ENCODE results near the gene TTC17. TPM values are rescaled to one million over a fixed set of nuclear protein-coding genes. Genes with fewer than 3 reads are reported as not detected.

Gene TTC17
- total and polyA plus RNA-seq, 9 of the 15 experiments (the other 6 are each of a cell fraction or from before 2014, with no cell fraction given) = 19.7 to 99.1 (median 53.3) TPM

GRCh38 chr11:43393765-43394355, 35.1 kb downstream of the TTC17 start (continued):
- TF ChIP-seq NKRF (IDR thresholded peaks at IDR 0.05; ENCODE audit: borderline replicate concordance) (no peak), PML (IDR thresholded peaks at IDR 0.05; ENCODE audit: low read length) (peak; percentile 52; the same call in 1 of the 2 replicates), KDM1A (IDR thresholded peaks at IDR 0.05) (peak; percentile 70 to 74; a peak in 3 of 4 replicates), ZNF263 (CRISPR knock-in tag; IDR thresholded peaks at IDR 0.05; ENCODE audit: borderline replicate concordance) (no peak), ADNP (tag; IDR thresholded peaks at IDR 0.05) (peak; percentile 59; the same call in 1 of the 2 replicates), ZNF589 (CRISPR knock-in tag; IDR thresholded peaks at IDR 0.05; ENCODE audit: low read depth) (peak; percentile 83; the same call in 1 of the 2 replicates), L3MBTL2 (IDR thresholded peaks at IDR 0.05) (peak; percentile 51; the same call in 1 of the 2 replicates), EP400 (IDR thresholded peaks at IDR 0.05) (0 out of 2 replicates have a peak, but pooled peaks have one; percentile 13), SMAD4 (CRISPR knock-in tag; conservative IDR thresholded peaks at IDR 0.05) (peak; percentile 53; the same call in 1 of the 2 replicates)
- TF ChIP-seq, protein P1, sequence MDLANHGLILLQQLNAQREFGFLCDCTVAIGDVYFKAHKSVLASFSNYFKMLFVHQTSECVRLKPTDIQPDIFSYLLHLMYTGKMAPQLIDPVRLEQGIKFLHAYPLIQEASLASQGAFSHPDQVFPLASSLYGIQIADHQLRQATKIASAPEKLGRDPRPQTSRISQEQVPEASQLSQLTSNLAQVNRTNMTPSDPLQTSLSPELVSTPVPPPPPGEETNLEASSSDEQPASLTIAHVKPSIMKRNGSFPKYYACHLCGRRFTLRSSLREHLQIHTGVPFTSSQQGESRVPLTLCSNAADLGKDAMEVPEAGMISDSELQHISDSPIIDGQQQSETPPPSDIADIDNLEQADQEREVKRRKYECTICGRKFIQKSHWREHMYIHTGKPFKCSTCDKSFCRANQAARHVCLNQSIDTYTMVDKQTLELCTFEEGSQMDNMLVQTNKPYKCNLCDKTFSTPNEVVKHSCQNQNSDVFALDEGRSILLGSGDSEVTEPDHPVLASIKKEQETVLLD (IDR thresholded peaks at IDR 0.05) = no peak
- TF ChIP-seq, protein P2, sequence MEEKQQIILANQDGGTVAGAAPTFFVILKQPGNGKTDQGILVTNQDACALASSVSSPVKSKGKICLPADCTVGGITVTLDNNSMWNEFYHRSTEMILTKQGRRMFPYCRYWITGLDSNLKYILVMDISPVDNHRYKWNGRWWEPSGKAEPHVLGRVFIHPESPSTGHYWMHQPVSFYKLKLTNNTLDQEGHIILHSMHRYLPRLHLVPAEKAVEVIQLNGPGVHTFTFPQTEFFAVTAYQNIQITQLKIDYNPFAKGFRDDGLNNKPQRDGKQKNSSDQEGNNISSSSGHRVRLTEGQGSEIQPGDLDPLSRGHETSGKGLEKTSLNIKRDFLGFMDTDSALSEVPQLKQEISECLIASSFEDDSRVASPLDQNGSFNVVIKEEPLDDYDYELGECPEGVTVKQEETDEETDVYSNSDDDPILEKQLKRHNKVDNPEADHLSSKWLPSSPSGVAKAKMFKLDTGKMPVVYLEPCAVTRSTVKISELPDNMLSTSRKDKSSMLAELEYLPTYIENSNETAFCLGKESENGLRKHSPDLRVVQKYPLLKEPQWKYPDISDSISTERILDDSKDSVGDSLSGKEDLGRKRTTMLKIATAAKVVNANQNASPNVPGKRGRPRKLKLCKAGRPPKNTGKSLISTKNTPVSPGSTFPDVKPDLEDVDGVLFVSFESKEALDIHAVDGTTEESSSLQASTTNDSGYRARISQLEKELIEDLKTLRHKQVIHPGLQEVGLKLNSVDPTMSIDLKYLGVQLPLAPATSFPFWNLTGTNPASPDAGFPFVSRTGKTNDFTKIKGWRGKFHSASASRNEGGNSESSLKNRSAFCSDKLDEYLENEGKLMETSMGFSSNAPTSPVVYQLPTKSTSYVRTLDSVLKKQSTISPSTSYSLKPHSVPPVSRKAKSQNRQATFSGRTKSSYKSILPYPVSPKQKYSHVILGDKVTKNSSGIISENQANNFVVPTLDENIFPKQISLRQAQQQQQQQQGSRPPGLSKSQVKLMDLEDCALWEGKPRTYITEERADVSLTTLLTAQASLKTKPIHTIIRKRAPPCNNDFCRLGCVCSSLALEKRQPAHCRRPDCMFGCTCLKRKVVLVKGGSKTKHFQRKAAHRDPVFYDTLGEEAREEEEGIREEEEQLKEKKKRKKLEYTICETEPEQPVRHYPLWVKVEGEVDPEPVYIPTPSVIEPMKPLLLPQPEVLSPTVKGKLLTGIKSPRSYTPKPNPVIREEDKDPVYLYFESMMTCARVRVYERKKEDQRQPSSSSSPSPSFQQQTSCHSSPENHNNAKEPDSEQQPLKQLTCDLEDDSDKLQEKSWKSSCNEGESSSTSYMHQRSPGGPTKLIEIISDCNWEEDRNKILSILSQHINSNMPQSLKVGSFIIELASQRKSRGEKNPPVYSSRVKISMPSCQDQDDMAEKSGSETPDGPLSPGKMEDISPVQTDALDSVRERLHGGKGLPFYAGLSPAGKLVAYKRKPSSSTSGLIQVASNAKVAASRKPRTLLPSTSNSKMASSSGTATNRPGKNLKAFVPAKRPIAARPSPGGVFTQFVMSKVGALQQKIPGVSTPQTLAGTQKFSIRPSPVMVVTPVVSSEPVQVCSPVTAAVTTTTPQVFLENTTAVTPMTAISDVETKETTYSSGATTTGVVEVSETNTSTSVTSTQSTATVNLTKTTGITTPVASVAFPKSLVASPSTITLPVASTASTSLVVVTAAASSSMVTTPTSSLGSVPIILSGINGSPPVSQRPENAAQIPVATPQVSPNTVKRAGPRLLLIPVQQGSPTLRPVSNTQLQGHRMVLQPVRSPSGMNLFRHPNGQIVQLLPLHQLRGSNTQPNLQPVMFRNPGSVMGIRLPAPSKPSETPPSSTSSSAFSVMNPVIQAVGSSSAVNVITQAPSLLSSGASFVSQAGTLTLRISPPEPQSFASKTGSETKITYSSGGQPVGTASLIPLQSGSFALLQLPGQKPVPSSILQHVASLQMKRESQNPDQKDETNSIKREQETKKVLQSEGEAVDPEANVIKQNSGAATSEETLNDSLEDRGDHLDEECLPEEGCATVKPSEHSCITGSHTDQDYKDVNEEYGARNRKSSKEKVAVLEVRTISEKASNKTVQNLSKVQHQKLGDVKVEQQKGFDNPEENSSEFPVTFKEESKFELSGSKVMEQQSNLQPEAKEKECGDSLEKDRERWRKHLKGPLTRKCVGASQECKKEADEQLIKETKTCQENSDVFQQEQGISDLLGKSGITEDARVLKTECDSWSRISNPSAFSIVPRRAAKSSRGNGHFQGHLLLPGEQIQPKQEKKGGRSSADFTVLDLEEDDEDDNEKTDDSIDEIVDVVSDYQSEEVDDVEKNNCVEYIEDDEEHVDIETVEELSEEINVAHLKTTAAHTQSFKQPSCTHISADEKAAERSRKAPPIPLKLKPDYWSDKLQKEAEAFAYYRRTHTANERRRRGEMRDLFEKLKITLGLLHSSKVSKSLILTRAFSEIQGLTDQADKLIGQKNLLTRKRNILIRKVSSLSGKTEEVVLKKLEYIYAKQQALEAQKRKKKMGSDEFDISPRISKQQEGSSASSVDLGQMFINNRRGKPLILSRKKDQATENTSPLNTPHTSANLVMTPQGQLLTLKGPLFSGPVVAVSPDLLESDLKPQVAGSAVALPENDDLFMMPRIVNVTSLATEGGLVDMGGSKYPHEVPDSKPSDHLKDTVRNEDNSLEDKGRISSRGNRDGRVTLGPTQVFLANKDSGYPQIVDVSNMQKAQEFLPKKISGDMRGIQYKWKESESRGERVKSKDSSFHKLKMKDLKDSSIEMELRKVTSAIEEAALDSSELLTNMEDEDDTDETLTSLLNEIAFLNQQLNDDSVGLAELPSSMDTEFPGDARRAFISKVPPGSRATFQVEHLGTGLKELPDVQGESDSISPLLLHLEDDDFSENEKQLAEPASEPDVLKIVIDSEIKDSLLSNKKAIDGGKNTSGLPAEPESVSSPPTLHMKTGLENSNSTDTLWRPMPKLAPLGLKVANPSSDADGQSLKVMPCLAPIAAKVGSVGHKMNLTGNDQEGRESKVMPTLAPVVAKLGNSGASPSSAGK (IDR thresholded peaks at IDR 0.05) = peak; percentile 26; the same call in 1 of the 2 replicates

All from K562 (cell line).